Hindlimb muscle (tissue), 1 donor: Measurements from ENCODE around the gene CCT3. TPM values are rescaled to one million over a fixed set of nuclear protein-coding genes. Genes with fewer than 3 reads are reported as not detected.

ENCODE experiments used
- DNase-seq: peaks from one replicate; pipeline ENCODE4 v3.0.0-alpha.2; 2013
- polyA plus RNA-seq: library from polyadenylated mRNA; unstranded; fragments of 120-200 nt; gene quantifications from one replicate; pipeline ENCODE4 v1.2.1, GENCODE V29; 2013; ENCODE audit not compliant: insufficient read length

Gene CCT3
- polyA plus RNA-seq, 1 donor = 187 TPM

DNA sequence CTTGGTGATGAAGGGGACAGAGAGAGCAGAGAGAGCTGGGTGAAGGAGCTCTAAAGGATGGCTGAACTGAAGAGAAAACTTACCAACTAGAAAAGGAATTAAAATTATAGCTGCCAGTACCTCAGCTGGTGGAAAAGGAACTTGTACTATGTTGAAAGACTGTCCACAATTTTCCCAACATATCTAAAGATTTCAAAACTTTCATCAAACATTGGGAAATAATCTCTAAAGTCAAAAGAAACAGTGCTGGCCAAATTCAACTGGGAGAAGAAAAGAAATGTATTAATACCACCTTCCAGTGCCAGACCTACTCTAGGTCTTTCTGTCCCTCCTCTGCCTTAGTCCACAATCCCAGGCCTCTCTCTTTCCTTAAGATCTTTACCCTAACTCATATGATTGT is 61.6 kb downstream of the CCT3 start:
- DNase-seq = no peak

DNA sequence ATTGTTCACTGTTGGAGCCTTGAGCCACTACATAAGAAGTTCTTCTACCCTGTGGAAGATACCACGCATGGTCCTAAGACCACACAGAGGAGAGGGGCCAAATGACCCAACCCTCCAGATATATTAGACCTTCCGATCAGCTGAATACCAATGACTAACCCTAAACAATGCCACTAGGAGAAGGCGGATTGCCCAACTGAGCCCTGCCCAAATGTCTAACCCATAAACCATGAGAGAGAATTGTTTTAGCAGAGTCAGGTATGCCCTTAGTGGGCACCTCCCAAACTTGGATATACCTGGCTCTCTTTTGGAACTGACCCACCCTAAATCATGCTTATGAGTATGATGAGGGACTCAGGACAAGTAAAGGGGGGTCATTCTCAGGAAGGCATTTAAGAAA is 67.8 kb downstream of the CCT3 start:
- no peak for DNase-seq

DNA sequence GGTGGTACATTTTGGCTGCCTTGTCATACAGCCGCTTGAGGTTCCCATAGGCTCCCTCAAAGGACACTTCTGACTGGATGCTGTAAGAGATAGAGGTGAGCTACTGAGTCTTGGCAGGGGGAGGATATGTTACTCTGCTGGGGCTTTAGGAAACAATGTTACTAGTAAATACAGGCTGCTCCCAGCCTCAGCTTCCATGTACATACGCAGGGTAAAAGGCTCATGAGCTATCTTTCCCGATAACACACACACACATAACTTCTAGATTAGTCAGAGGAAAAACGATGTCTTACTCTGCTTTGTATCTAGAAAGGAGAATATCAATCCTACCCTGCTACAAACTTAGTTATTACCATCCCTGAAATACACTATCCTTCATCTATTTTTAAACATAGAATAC is 69.8 kb downstream of the CCT3 start:
- DNase-seq = no peak

DNA sequence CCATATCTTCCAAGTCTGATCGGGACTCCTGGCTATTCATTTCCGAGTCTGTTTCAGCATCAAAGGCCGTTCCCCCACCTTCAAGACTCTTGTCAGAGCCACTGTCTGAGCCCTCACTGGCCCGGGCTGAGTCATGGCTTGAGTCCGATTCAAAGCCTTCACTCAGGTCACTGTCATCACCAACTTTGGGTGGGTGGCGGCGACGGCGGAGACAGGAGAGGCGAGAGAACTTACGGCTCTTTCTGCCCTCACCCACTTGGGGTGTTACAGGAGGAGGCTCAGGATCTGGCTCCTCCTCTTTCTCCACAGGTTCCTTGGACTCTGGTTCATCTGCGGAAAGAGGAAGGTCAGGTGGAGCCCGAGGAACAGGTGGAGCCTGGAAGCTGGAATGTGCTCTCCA is 72.0 kb downstream of the CCT3 start:
- no peak for DNase-seq

DNA sequence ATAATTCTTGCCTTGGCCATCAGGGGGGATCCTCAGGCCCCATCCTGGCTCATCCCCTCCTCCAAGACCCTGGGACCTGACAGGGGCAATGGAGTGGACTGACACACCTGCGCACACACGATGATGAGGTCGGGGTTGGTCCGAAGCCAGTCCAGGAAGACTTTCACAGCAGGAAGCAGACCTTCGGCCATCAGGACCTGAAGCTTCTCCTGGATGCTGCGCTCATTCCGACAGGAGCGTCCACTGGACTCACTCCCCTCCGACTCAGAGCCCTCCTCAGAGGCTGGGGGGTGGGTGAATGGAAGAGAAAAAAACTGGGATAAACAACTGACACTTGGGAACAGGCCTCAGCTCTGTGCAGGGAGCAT is 74.8 kb downstream of the CCT3 start:
- no peak for DNase-seq

DNA sequence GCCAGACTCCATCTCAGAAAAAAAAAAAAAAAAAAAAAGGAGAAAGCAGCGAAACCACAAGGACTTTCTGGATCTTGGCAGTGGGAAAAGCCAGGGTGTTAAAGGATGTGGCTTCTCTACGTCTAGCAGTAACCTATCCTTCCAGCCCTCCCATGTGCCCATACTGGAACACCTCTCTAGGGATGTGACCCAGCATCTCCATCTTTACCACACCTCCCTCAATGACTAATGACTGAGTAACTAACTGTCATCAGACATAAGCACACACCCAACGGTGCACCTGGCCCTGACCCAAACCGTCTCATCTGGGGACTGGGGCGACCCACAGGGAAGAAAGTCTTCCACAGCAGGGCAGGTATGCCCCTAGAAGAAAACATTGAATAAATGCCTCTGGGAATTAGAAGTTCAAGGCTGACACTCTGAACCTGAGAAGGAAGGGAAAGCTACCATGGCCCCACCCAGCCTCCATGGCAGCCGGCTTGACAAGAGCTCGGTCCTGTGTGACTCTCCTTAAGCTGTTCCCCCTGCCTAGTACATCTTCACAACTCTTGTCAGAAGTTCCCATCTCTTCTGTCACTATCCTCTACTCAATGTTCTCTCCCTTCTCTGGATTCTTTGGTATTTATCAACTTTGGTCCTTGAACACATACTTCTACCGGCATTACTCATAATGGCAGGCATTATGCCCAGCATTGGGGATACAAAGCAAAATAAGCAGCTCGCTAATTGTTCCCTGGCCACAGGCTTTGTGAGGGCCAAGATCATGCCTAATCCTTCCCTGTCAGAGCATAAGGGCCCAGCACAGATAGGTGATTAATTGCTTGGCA is 75.4 kb downstream of the CCT3 start:
- no peak for DNase-seq

DNA sequence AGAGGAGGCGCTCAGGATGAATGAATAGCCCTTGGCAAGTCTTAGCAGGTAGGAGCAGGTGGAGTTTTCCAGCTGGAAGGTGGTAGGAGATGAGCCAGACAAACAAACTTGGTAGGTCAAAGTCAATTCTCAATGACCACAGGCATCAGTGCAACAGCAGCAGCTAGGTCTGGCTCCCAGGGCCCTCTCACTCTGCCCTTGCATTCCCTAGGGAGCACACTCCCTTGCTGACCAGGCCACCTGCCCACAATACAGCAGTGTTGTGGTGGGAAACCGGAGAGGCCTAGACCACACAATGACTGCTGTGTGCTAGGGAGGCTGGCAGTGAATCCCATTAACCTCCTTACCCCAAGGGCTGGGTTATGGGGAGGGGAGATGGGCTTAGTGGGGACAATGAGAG is 77.2 kb downstream of the CCT3 start:
- no peak for DNase-seq

DNA sequence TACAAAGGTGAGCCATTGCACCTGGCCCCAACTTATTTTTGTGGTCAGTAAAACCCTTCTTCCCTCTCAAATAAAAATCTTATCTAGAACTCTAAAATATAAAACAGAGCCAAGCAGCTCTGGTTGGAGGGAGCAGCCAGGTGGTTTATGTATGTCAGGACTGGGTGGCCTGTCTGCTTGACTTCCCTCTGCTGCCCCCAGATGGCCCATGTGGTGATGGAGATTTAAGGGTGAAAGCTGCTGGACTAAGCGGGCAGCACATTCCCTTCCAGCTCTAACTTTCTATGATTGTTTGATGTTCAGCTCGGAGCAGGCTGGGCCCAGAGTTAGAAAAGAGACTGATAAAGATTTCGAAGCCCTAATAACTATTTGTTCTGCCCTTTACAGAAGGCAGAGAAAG is 78.3 kb downstream of the CCT3 start:
- no peak for DNase-seq

Other genes starting within 250 kb of the CCT3 start
- gene LMNA, start 223.6 kb downstream of the CCT3 start, polyA plus RNA-seq = 319 TPM
- gene SEMA4A, start 184.7 kb downstream of the CCT3 start, polyA plus RNA-seq = 4.8 TPM
- gene SLC25A44, start 144.2 kb downstream of the CCT3 start, polyA plus RNA-seq = 11.3 TPM
- gene PMF1, start 125.3 kb downstream of the CCT3 start, polyA plus RNA-seq = 42.3 TPM
- 3.3 TPM for gene BGLAP, start 96.1 kb downstream of the CCT3 start, polyA plus RNA-seq
- 5.2 TPM for gene PAQR6, start 90.2 kb downstream of the CCT3 start, polyA plus RNA-seq
- gene SMG5, start 55.5 kb downstream of the CCT3 start, polyA plus RNA-seq = 53.6 TPM
- gene TMEM79, start 54.0 kb downstream of the CCT3 start, polyA plus RNA-seq = 5.0 TPM
- gene GLMP, start 42.6 kb downstream of the CCT3 start, polyA plus RNA-seq = 20.2 TPM
- not detected for gene VHLL, start 39.0 kb downstream of the CCT3 start, polyA plus RNA-seq
- gene TSACC, start 234 bp upstream of the CCT3 start, polyA plus RNA-seq = 1.0 TPM
- gene RHBG, start 30.9 kb upstream of the CCT3 start, polyA plus RNA-seq = 0.22 TPM
- 102 TPM for gene MEF2D, start 162.5 kb upstream of the CCT3 start, polyA plus RNA-seq
- 6.7 TPM for gene IQGAP3, start 234.3 kb upstream of the CCT3 start, polyA plus RNA-seq
- 0.80 TPM for gene TTC24, start 241.4 kb upstream of the CCT3 start, polyA plus RNA-seq